Colon (tissue), 2 donors: ENCODE data around the gene F2.

Experiments used
- FAIRE-seq: peaks from 2 replicates; lab custom pipeline; 2012; peaks lifted over from hg19 to GRCh38; lab: Jason Lieb, UNC
- donor health status: control.
- donor health status: control.

The F2 gene

GRCh38 chr11:46718155-46719019 is 626 bp upstream of the F2 start:
- FAIRE-seq: no peak

- FAIRE-seq: no peak
These were observed 668 bp downstream of the F2 start for GRCh38 chr11:46719543-46720218.

- FAIRE-seq: no peak
These were observed 2.3 kb downstream of the F2 start for GRCh38 chr11:46721286-46721685.

GRCh38 chr11:46722566-46723358 is 3.7 kb downstream of the F2 start:
- FAIRE-seq: no peak

GRCh38 chr11:46723359-46723680 is 4.3 kb downstream of the F2 start:
- no peak for FAIRE-seq

GRCh38 chr11:46724088-46724487 is 5.1 kb downstream of the F2 start:
- FAIRE-seq: no peak

- no peak for FAIRE-seq
These were observed 6.6 kb downstream of the F2 start for GRCh38 chr11:46725338-46726205.

- no peak for FAIRE-seq
These were observed 7.3 kb downstream of the F2 start for GRCh38 chr11:46726206-46726862.

GRCh38 chr11:46727952-46728658 is 9.1 kb downstream of the F2 start:
- FAIRE-seq: no peak

GRCh38 chr11:46728659-46729040 is 9.6 kb downstream of the F2 start:
- no peak for FAIRE-seq

GRCh38 chr11:46729110-46730027 is 10.4 kb downstream of the F2 start:
- no peak for FAIRE-seq

- FAIRE-seq: no peak
These were observed 12.5 kb downstream of the F2 start for GRCh38 chr11:46731545-46731944.

- FAIRE-seq: no peak
These were observed 14.2 kb downstream of the F2 start for GRCh38 chr11:46733234-46733633.

- no peak for FAIRE-seq
These were observed 17.1 kb downstream of the F2 start for GRCh38 chr11:46736146-46736545.

- no peak for FAIRE-seq
These were observed 17.6 kb downstream of the F2 start for GRCh38 chr11:46736615-46737014.

GRCh38 chr11:46737699-46738098 is 18.7 kb downstream of the F2 start:
- FAIRE-seq: no peak

GRCh38 chr11:46738887-46739286 is 19.9 kb downstream of the F2 start:
- FAIRE-seq: no peak

GRCh38 chr11:46741600-46742484 is 22.8 kb downstream of the F2 start:
- FAIRE-seq: no peak

GRCh38 chr11:46743043-46743442 is 24.0 kb downstream of the F2 start:
- no peak for FAIRE-seq
